Measurements from ENCODE around the gene DPH6. TPM values are rescaled to one million over a fixed set of nuclear protein-coding genes. Genes with fewer than 3 reads are reported as not detected.

Gene DPH6
- total and polyA plus RNA-seq, 3 experiments from 2014 or later: 9.6 to 17.0 (median 11.4) TPM

DNA sequence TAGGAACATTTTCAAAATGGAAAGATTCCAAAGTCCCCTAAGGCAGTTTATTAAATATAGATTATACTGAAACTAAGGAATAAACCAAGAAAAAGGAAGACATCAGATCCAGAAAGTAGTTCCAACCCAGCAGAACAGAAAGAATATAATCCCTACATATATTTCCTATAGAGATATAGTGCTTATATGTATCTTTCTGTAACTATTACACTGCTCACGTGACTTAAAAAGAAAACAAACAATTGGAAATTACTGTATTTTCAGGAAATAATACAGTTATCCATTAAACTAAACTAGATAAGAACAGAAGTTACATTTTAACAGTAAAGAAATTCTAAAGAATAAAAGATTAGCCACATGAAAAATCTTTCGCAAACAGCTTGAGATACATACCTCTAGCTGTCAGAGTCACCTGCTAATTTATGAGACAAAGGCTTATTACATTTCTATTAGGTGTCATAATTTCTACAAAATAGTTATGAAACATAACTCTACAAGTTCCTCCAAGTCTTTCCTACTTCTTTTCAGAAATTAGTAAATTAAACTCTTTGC lies 10.5 kb downstream of the DPH6 start:
- no peak overlapping the region for H3K4me3 ChIP-seq (ENCODE audit: low read length)
- H3K9me3 Mint-ChIP-seq: no peaks in the 10 kb centered on the region
- peaks cover 5 to 12% (median 7%) of the 10 kb centered on the region in 3 donors for H3K4me1 Mint-ChIP-seq
- H3K9me3 ChIP-seq (ENCODE audit: low read length): no peaks in the 10 kb centered on the region
- H3K4me3 Mint-ChIP-seq: no peak overlapping the region
- ChIA-PET POLR2A (no interaction called here), CTCF (no interaction called here)
- peaks cover 5% of the 10 kb centered on the region for H3K36me3 ChIP-seq (ENCODE audit: insufficient read depth, low read length)
- no peaks in the 10 kb centered on the region for H3K4me1 ChIP-seq (ENCODE audit: insufficient read depth, low read length)
- H3K27ac Mint-ChIP-seq: no peak overlapping the region
- no peaks in the 10 kb centered on the region for H3K27me3 Mint-ChIP-seq
- H3K27ac ChIP-seq (ENCODE audit: low read depth, low read length): no peak overlapping the region
- no peak for DNase-seq
- H3K36me3 Mint-ChIP-seq: peaks cover 10 to 36% (median 16%) of the 10 kb centered on the region in 3 donors
- no peaks in the 10 kb centered on the region for H3K27me3 ChIP-seq (ENCODE audit: insufficient read depth, low read length, poor library complexity, severe bottlenecking)

GRCh38 chr15:35533130-35534110 lies 12.5 kb downstream of the DPH6 start:
- no peak overlapping the region for H3K4me3 ChIP-seq (ENCODE audit: low read length)
- H3K4me1 Mint-ChIP-seq: peaks cover 5 to 12% (median 7%) of the 10 kb centered on the region in 3 donors
- no peaks in the 10 kb centered on the region for H3K27me3 ChIP-seq (ENCODE audit: insufficient read depth, low read length, poor library complexity, severe bottlenecking)
- DNase-seq: no peak
- H3K27ac ChIP-seq (ENCODE audit: low read depth, low read length): no peak overlapping the region
- no peak overlapping the region for H3K27ac Mint-ChIP-seq
- H3K4me1 ChIP-seq (ENCODE audit: insufficient read depth, low read length): no peaks in the 10 kb centered on the region
- ChIA-PET CTCF (no interaction called here), POLR2A (no interaction called here)
- H3K27me3 Mint-ChIP-seq: no peaks in the 10 kb centered on the region
- H3K9me3 Mint-ChIP-seq: peaks cover 0 to 7% (median 5%) of the 10 kb centered on the region in 5 donors
- H3K36me3 Mint-ChIP-seq: peaks cover 26 to 49% (median 32%) of the 10 kb centered on the region in 3 donors
- H3K36me3 ChIP-seq (ENCODE audit: insufficient read depth, low read length): peaks cover 5% of the 10 kb centered on the region
- no peak overlapping the region for H3K4me3 Mint-ChIP-seq
- no peaks in the 10 kb centered on the region for H3K9me3 ChIP-seq (ENCODE audit: low read length)

DNA sequence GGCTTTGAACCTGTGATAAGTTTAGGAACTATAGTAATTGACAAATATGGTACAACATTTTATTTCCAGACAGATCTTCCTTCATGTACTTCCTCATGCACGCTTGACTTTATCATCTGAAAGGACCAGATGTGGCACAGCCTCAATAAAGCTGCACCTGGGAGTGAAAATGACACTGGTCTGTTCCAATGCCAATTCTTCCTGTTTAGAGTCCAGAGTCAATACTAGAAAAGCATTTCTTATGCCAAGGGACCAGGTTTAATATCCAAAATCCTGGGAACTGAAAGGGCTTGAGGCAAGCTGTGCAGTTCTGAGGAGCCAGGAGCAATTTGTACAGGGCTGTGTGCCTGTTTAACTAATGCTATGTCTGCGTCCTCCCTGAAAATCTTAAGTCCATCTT lies 15.3 kb downstream of the DPH6 start:
- peaks cover 26 to 50% (median 36%) of the 10 kb centered on the region in 3 donors for H3K36me3 Mint-ChIP-seq
- Histone ChIP-seq H3K27ac (ENCODE audit: low read depth, low read length) (no peak overlapping the region), H3K4me3 (ENCODE audit: low read length) (no peak overlapping the region), H3K4me1 (ENCODE audit: insufficient read depth, low read length) (no peaks in the 10 kb centered on the region), H3K9me3 (ENCODE audit: low read length) (no peaks in the 10 kb centered on the region), H3K36me3 (ENCODE audit: insufficient read depth, low read length) (peaks cover 5% of the 10 kb centered on the region), H3K27me3 (ENCODE audit: insufficient read depth, low read length, poor library complexity, severe bottlenecking) (no peaks in the 10 kb centered on the region)
- POLR2A ChIA-PET: no interaction called here
- peaks cover 5 to 12% (median 7%) of the 10 kb centered on the region in 3 donors for H3K4me1 Mint-ChIP-seq
- H3K27me3 Mint-ChIP-seq: no peaks in the 10 kb centered on the region
- no peak overlapping the region for H3K27ac Mint-ChIP-seq
- H3K9me3 Mint-ChIP-seq: peaks cover 0 to 7% (median 5%) of the 10 kb centered on the region in 5 donors
- no peak overlapping the region for H3K4me3 Mint-ChIP-seq
- no peak for DNase-seq
- CTCF ChIA-PET: no interaction called here

GRCh38 chr15:35529784-35530183 lies 16.2 kb downstream of the DPH6 start:
- DNase-seq: no peak
- CTCF ChIA-PET: no interaction called here
- no peak overlapping the region for H3K27ac Mint-ChIP-seq
- H3K36me3 ChIP-seq (ENCODE audit: insufficient read depth, low read length): peaks cover 5% of the 10 kb centered on the region
- peaks cover 24 to 48% (median 32%) of the 10 kb centered on the region in 3 donors for H3K36me3 Mint-ChIP-seq
- H3K27me3 ChIP-seq (ENCODE audit: insufficient read depth, low read length, poor library complexity, severe bottlenecking): no peaks in the 10 kb centered on the region
- H3K4me3 ChIP-seq (ENCODE audit: low read length): no peak overlapping the region
- H3K9me3 Mint-ChIP-seq: peaks cover 0 to 7% (median 5%) of the 10 kb centered on the region in 5 donors
- H3K4me1 ChIP-seq (ENCODE audit: insufficient read depth, low read length): no peaks in the 10 kb centered on the region
- no peaks in the 10 kb centered on the region for H3K27me3 Mint-ChIP-seq
- peaks cover 1 to 10% (median 2%) of the 10 kb centered on the region in 3 donors for H3K4me1 Mint-ChIP-seq
- POLR2A ChIA-PET: no interaction called here
- no peaks in the 10 kb centered on the region for H3K9me3 ChIP-seq (ENCODE audit: low read length)
- H3K27ac ChIP-seq (ENCODE audit: low read depth, low read length): no peak overlapping the region
- no peak overlapping the region for H3K4me3 Mint-ChIP-seq

DNA sequence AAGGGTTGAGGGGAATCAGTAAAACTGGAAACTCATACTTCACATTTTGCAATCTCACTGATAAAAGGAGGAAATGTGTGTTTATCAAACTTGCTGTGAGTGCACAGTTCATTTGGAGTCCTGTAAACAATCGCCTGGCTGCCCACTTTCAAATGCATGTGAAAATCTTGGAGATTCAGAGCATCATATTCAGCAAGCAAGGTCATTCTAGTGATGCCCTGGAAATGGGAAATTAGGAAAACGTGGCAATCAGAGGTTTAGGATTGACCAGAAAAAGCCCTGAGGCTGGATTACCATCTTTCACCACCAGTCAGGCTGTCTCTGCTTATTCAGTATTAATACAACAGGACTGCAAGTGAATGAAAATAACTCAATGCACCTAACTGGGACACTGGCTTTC lies 23.9 kb downstream of the DPH6 start:
- H3K4me3 Mint-ChIP-seq: no peak overlapping the region
- no peaks in the 10 kb centered on the region for H3K27me3 Mint-ChIP-seq
- H3K9me3 ChIP-seq (ENCODE audit: low read length): no peaks in the 10 kb centered on the region
- H3K9me3 Mint-ChIP-seq: no peaks in the 10 kb centered on the region
- no peaks in the 10 kb centered on the region for H3K4me1 ChIP-seq (ENCODE audit: insufficient read depth, low read length)
- H3K4me1 Mint-ChIP-seq: peaks cover 0 to 5% (median 2%) of the 10 kb centered on the region in 3 donors
- POLR2A ChIA-PET: no interaction called here
- H3K4me3 ChIP-seq (ENCODE audit: low read length): no peak overlapping the region
- H3K27ac ChIP-seq (ENCODE audit: low read depth, low read length): no peak overlapping the region
- H3K27me3 ChIP-seq (ENCODE audit: insufficient read depth, low read length, poor library complexity, severe bottlenecking): no peaks in the 10 kb centered on the region
- DNase-seq: no peak
- peaks cover 0 to 5% (median 5%) of the 10 kb centered on the region in 3 donors for H3K36me3 Mint-ChIP-seq
- CTCF ChIA-PET: no interaction called here
- H3K27ac Mint-ChIP-seq: no peak overlapping the region
- H3K36me3 ChIP-seq (ENCODE audit: insufficient read depth, low read length): no peaks in the 10 kb centered on the region

- Mint-ChIP-seq H3K36me3 (peaks cover 0 to 2% (median 1%) of the 10 kb centered on the region in 3 donors), H3K9me3 (no peaks in the 10 kb centered on the region), H3K4me1 (peaks cover 0 to 5% (median 2%) of the 10 kb centered on the region in 3 donors), H3K27ac (peak overlapping the region in 1 of 8 donors; percentile 2), H3K27me3 (no peaks in the 10 kb centered on the region), H3K4me3 (no peak overlapping the region)
- H3K27me3 ChIP-seq (ENCODE audit: insufficient read depth, low read length, poor library complexity, severe bottlenecking): no peaks in the 10 kb centered on the region
- no peaks in the 10 kb centered on the region for H3K36me3 ChIP-seq (ENCODE audit: insufficient read depth, low read length)
- POLR2A ChIA-PET: no interaction called here
- CTCF ChIA-PET: no interaction called here
- no peak overlapping the region for H3K4me3 ChIP-seq (ENCODE audit: low read length)
- H3K27ac ChIP-seq (ENCODE audit: low read depth, low read length): no peak overlapping the region
- no peaks in the 10 kb centered on the region for H3K4me1 ChIP-seq (ENCODE audit: insufficient read depth, low read length)
- no peaks in the 10 kb centered on the region for H3K9me3 ChIP-seq (ENCODE audit: low read length)
- peak in 2 of 5 donors; percentile 22 to 31 for DNase-seq
Observed at GRCh38 chr15:35519541-35520149, 26.3 kb downstream of the DPH6 start.

DNA sequence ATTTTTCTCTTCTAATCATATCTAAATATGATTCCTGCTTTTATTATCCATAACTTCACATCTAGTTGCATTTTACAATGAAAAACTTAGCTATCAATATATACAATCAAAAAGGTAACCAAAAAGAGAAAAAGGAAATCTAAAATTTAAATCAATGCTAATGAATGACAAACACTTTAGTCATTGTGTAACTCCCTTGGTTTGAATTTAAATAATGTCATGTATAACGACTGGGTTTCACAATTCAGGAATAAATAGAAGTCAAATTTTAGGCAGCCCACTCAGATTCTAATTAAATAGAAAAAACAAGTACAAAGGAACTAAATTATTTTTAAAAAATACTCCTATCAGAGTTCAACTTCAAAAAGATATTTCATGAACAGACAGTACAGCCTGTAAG lies 26.9 kb downstream of the DPH6 start:
- H3K4me3 Mint-ChIP-seq: no peak overlapping the region
- POLR2A ChIA-PET: no interaction called here
- H3K36me3 ChIP-seq (ENCODE audit: insufficient read depth, low read length): no peaks in the 10 kb centered on the region
- H3K4me1 Mint-ChIP-seq: peaks cover 0 to 5% (median 0%) of the 10 kb centered on the region in 3 donors
- no peak for DNase-seq
- H3K9me3 ChIP-seq (ENCODE audit: low read length): no peaks in the 10 kb centered on the region
- no peaks in the 10 kb centered on the region for H3K9me3 Mint-ChIP-seq
- H3K27me3 ChIP-seq (ENCODE audit: insufficient read depth, low read length, poor library complexity, severe bottlenecking): no peaks in the 10 kb centered on the region
- no peak overlapping the region for H3K27ac ChIP-seq (ENCODE audit: low read depth, low read length)
- H3K27me3 Mint-ChIP-seq: no peaks in the 10 kb centered on the region
- CTCF ChIA-PET: interaction anchor here (0.9 kb wide), 1 partner anchor 41 kb away, joined by 3 read pairs; no protein-coding TSS in a partner anchor
- peaks cover 0 to 2% (median 1%) of the 10 kb centered on the region in 3 donors for H3K36me3 Mint-ChIP-seq
- no peak overlapping the region for H3K4me3 ChIP-seq (ENCODE audit: low read length)
- H3K27ac Mint-ChIP-seq: no peak overlapping the region
- H3K4me1 ChIP-seq (ENCODE audit: insufficient read depth, low read length): no peaks in the 10 kb centered on the region

- Mint-ChIP-seq H3K4me3 (no peak overlapping the region), H3K9me3 (no peaks in the 10 kb centered on the region), H3K27me3 (no peaks in the 10 kb centered on the region), H3K4me1 (no peaks in the 10 kb centered on the region), H3K27ac (no peak overlapping the region), H3K36me3 (peaks cover 0 to 4% (median 2%) of the 10 kb centered on the region in 3 donors)
- Histone ChIP-seq H3K27me3 (ENCODE audit: insufficient read depth, low read length, poor library complexity, severe bottlenecking) (no peaks in the 10 kb centered on the region), H3K4me3 (ENCODE audit: low read length) (no peak overlapping the region), H3K36me3 (ENCODE audit: insufficient read depth, low read length) (no peaks in the 10 kb centered on the region), H3K9me3 (ENCODE audit: low read length) (no peaks in the 10 kb centered on the region), H3K4me1 (ENCODE audit: insufficient read depth, low read length) (no peaks in the 10 kb centered on the region), H3K27ac (ENCODE audit: low read depth, low read length) (no peak overlapping the region)
- DNase-seq: no peak
- CTCF ChIA-PET: no interaction called here
- POLR2A ChIA-PET: no interaction called here
Observed at GRCh38 chr15:35514759-35515158, 31.2 kb downstream of the DPH6 start.

All from CD8-positive, alpha-beta memory T cell (primary cell).